NCI-H510A (cell line): ENCODE data around the gene LRP2BP.
"Not testable (repeated sequence)": the region's sequence is repeated elsewhere in the genome, so short reads cannot be mapped to it uniquely, and the experiment has no call there.

Source experiments
- DNase-seq: peaks from one replicate; lab custom pipeline; 2025; lab: John Stamatoyannopoulos, UW

LRP2BP gene

DNA sequence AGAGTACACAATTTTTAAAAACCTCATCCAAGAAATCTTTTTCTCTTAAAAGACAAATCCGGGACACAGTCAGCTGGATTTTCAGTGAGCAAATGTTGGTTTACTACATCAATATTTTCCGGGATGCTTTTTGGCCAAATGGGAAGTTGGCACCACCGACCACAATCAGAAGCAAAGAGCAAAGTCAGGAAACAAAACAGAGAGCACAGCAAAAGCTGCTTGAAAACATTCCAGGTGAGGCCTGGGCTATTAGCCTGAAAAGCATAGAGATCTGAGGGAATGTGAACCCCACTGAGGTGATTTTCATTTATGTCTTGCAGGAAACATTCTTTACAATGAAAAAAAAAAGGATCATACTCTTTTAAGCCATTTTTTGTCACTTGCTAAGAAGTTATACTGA, 33.9 kb downstream of the LRP2BP start:
- no peak for DNase-seq

- DNase-seq, result no peak
Observed at GRCh38 chr4:185359767-185360446, 35.8 kb downstream of the LRP2BP start.

GRCh38 chr4:185358959-185359358, 36.8 kb downstream of the LRP2BP start:
- DNase-seq, result no peak

- DNase-seq, result no peak
Observed at GRCh38 chr4:185358514-185358913, 37.2 kb downstream of the LRP2BP start.

GRCh38 chr4:185357733-185358440, 37.8 kb downstream of the LRP2BP start:
- DNase-seq, result no peak

GRCh38 chr4:185357211-185357610, 38.5 kb downstream of the LRP2BP start:
- DNase-seq, result no peak

- no peak for DNase-seq
Observed at GRCh38 chr4:185352741-185353140, 43.0 kb downstream of the LRP2BP start.

- no peak for DNase-seq
Observed at GRCh38 chr4:185352202-185352601, 43.5 kb downstream of the LRP2BP start.

DNA sequence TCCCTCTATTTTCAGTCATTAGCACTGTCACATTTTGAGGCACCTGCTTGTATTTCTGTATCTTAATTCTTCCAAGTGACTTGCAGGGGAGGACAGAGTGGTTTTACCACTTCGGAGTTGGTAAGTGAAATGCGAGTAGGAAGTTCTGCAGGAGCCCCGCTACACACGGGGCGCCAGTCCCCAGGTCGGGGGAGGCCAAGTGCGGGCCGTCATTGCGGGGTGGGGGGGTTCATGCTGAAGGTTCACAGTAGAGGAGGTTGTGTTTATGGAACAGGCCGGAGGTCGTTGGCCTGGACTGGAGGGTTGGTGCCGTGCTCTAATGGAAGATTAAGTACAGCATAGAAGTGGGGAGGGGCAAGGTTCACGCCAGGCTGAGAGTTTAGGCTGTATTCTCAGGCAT, 44.0 kb downstream of the LRP2BP start:
- DNase-seq, result no peak

DNA sequence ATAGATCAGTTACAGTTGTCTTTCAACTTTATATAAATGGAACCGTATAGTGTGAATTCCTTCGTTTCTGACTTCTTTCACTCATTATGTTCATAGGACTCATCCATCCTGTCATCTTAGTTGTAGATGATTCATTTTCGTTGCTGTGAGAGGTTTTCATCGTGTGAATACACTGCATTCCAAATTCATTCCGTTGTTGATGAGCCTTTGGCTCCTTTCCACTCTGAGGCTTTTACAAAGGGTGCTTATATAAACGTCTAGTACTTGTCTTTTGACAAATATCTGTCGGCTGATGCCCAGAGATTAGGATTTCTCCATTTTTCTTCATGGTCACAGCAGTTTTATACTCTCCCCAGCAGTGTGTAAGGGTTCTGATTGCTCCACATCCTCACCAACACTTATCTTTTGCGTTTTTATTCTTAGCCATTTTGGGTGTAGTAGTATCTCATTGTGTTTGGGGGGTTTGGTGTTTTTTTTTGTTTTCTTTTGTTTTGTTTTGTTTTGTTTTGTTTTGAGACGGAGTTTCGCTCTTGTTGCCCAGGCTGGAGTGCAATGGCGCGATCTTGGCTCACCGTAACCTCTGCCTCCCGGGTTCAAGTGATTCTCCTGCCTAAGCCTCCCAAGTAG, 48.6 kb downstream of the LRP2BP start:
- DNase-seq, result no peak

DNA sequence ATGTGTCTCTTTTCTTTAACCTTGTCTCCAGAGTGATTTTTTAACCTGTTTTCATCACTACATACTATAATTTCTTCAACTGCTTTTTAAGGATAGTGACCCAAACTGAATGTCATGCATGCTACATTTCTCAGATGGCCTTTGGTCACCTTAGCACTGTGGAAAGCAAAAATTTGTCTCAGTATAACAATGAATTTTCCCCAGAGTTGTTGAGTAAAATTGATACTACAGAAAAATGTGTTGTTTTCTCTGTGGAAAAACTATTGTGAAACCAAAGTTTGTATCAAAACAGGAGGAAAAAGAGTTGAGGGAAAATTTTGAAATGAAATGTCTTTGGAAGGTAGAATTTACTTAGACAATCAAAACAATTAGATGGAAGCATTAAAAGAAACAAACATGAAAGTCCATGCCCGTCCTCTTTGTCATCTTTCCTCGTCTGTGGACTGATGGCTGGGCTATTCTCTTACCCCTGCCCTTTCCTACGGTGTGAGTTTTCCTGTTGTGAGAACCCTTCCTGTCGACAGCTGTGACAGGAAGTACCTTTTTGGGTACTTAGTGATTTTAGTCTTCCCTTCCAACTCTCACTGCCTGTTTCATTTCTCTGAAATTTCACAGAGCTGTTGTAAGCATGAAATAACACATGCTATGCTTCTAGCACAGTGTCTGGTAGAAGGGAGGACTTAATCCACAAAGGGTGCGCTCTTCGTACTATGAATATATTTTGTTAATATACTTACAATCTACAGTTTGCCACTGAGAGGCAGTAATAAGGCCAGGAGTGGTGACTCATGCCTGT, 50.8 kb downstream of the LRP2BP start:
- DNase-seq, result no peak

GRCh38 chr4:185343726-185344581, 51.8 kb downstream of the LRP2BP start:
- no peak for DNase-seq

DNA sequence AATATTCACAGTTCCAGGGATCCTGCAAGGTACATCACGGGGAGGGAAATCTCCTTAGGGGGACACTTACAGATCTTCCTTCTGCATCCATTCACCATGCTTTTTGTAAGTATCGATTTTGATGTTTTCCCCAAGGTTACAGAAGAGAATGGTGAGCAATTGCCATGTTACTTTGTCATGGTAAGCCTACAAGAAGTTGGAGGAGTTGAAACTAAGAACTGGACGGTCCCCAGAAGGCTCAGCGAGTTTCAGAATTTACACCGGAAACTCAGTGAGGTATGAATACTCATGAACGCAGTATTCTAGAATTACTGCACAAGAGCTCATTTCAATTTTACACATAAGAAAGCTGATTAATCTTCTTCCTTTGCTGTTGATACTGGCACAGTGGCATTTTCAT, 53.9 kb downstream of the LRP2BP start:
- no peak for DNase-seq

DNA sequence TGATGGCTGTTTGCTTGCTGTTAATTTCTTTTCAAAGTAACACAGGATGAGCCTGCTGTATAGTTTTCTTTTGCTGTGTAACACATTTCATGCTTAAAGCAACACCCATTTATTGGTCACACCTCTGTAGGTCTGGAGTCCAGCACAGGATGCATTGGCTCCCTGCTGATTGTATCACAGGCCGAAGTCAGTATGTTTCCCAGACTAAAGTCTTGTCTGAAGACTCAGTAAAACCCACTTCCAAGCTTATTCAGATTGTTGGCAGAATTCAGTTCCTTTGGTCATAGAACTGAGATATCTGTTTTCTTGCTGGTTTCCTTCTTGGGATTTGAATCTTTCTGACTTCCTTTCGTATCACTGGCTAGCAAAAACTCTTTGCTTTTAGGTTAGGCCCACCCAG, 54.3 kb downstream of the LRP2BP start:
- DNase-seq, result no peak

- DNase-seq, result no peak
Observed at GRCh38 chr4:185339941-185340340, 55.8 kb downstream of the LRP2BP start.

DNA sequence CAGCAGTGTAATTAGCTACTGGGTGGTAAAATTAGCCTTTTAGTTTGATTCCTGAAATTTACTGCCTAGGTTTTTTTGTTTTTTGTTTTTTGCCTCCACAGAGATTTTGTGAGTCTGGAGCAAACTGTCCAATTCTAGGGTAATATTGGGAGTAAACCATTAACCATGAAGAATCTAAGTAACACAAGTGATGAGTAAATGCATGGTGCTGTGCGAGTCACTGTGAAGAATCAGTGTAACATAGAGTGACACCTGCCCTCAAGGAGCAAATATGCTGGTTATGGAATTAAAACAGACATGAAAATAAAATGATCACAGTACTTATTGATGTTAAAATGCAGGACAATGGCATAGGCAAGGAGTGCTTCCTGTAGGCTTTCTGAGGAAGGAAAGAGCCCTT, 60.1 kb downstream of the LRP2BP start:
- DNase-seq, result no peak

DNA sequence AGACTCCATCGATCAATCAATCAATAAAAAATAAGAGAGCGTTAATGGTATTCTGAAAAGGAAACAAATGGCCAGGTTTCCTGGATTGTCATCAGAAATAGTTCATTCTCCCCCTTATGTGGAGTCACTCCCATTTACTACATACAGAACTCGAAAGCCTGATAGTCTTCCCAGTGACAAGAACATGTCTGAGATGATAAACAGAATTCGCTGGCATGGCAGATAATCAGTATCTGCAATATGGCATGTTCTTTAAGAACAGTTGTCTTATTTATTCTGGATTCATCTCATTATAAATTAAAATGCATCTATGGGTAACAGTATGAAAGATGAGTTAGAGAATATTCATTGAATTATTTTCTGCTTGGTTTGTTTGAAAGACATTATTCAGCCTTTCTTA, 61.4 kb downstream of the LRP2BP start:
- no peak for DNase-seq

GRCh38 chr4:185332575-185333464, 62.9 kb downstream of the LRP2BP start:
- DNase-seq, result no peak

DNA sequence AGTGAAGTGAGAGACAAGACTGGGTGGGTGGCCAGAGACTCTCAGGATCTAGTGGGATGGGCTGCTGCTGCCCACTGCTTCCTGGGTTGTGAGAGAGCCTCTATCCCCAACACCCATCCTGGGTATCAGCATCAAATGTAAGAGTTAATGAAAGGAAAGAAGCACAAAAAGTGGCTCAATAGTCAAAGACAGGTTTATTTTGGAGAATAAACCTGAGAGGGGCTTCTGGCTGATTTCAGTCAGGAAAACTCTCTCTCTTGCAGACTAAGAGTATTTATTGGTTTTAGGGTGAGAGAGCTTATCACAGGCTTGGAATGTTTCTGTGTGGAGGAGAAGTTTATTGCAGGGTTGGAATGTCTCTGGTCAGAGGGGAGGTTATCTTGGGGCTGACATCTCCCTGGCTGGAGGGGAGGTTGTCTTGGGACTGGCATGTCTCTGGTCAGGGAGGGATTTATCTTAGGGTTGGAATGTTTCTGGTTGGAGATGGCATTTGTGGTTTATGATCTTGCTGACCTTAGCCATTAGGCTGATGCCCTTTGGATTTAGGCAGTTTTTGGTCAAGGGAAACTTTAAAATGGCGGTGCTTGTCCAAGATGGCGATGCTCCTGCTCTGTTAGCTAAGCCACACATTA, 65.7 kb downstream of the LRP2BP start:
- DNase-seq, result not testable (repeated sequence)

- DNase-seq, result no peak
Observed at GRCh38 chr4:185328586-185328985, 67.1 kb downstream of the LRP2BP start.
